COLO668 (cell line): ENCODE results near the gene PAGE3.

Experiments
- DNase-seq: peaks from one replicate; lab custom pipeline; 2025; ENCODE audit not compliant: unreplicated experiment; lab: John Stamatoyannopoulos, UW

The PAGE3 gene

GRCh38 chrX:55264816-55265215 is at the start of gene PAGE3:
Gene PAGE3 (minus strand): TSS chrX:55264916. CDS start chrX:55263903, 1,013 bp downstream.
- no peak for DNase-seq

GRCh38 chrX:55312655-55313054 is 47.9 kb upstream of the PAGE3 start:
- no peak for DNase-seq

GRCh38 chrX:55290963-55291362 is 26.2 kb upstream of the PAGE3 start:
- no peak for DNase-seq

GRCh38 chrX:55279832-55280231 is 15.1 kb upstream of the PAGE3 start:
- no peak for DNase-seq

GRCh38 chrX:55260806-55261205 is 3.9 kb downstream of the PAGE3 start:
- no peak for DNase-seq

GRCh38 chrX:55253528-55253927 is 11.2 kb downstream of the PAGE3 start:
- DNase-seq = no peak

- DNase-seq = no peak
These were observed 23.9 kb downstream of the PAGE3 start for GRCh38 chrX:55240788-55241340.

GRCh38 chrX:55220119-55220794 is 44.5 kb downstream of the PAGE3 start, which contains the start of gene PAGE5:
Gene PAGE5 (plus strand): TSS chrX:55220346. CDS start chrX:55221383, 1,037 bp downstream.
- no peak for DNase-seq

- DNase-seq = no peak
These were observed 51.3 kb downstream of the PAGE3 start for GRCh38 chrX:55213381-55213780.

- no peak for DNase-seq
These were observed 53.6 kb downstream of the PAGE3 start for GRCh38 chrX:55210931-55211677.
